GM08714 (cell line): ENCODE measurements around the gene SNCB.

Experiments used
- H3K4me3 ChIP-seq: fragments of 200-500 bp; sonication (Bioruptor generic); 2 replicates; pipeline ENCODE4 v1.5.1; 2014; ENCODE audit warnings: mild to moderate bottlenecking, low read length, inconsistent platforms
- ZNF274 ChIP-seq: IDR thresholded peaks from 2 replicates; pipeline ENCODE4 v1.6.1; 2012; ENCODE audit warnings: mild to moderate bottlenecking, low read depth, low read length

The SNCB gene

GRCh38 chr5:176628406-176629228, 1.7 kb downstream of the SNCB start:
- TF ChIP-seq ZNF274: no peak
- no peak overlapping the region for H3K4me3 ChIP-seq

GRCh38 chr5:176627582-176627981, 2.8 kb downstream of the SNCB start:
- no peak for TF ChIP-seq ZNF274
- no peak overlapping the region for H3K4me3 ChIP-seq

GRCh38 chr5:176626876-176627236, 3.5 kb downstream of the SNCB start:
- H3K4me3 ChIP-seq: no peak overlapping the region
- TF ChIP-seq ZNF274: no peak

- no peak for TF ChIP-seq ZNF274
- no peak overlapping the region for H3K4me3 ChIP-seq
These were observed 4.1 kb downstream of the SNCB start for GRCh38 chr5:176625966-176626875.

- TF ChIP-seq ZNF274: no peak
- no peak overlapping the region for H3K4me3 ChIP-seq
These were observed 4.8 kb downstream of the SNCB start for GRCh38 chr5:176625512-176625911.

- no peak overlapping the region for H3K4me3 ChIP-seq
- TF ChIP-seq ZNF274: no peak
These were observed 5.4 kb downstream of the SNCB start for GRCh38 chr5:176624938-176625337.

- TF ChIP-seq ZNF274: no peak
- H3K4me3 ChIP-seq: no peak overlapping the region
These were observed 6.2 kb downstream of the SNCB start for GRCh38 chr5:176624142-176624541.

GRCh38 chr5:176621661-176622079, 8.7 kb downstream of the SNCB start:
- TF ChIP-seq ZNF274: no peak
- H3K4me3 ChIP-seq: no peak overlapping the region

- TF ChIP-seq ZNF274: no peak
- no peak overlapping the region for H3K4me3 ChIP-seq
These were observed 9.9 kb downstream of the SNCB start for GRCh38 chr5:176620333-176620981.

- H3K4me3 ChIP-seq: no peak overlapping the region
- TF ChIP-seq ZNF274: no peak
These were observed 10.6 kb downstream of the SNCB start for GRCh38 chr5:176619569-176620332.

- H3K4me3 ChIP-seq: no peak overlapping the region
- no peak for TF ChIP-seq ZNF274
These were observed 11.1 kb downstream of the SNCB start for GRCh38 chr5:176619203-176619568.

- H3K4me3 ChIP-seq: no peak overlapping the region
- TF ChIP-seq ZNF274: no peak
These were observed 11.6 kb downstream of the SNCB start for GRCh38 chr5:176618783-176619182.

- no peak for TF ChIP-seq ZNF274
- H3K4me3 ChIP-seq: no peak overlapping the region
These were observed 13.8 kb downstream of the SNCB start for GRCh38 chr5:176616511-176616910.
